Cardiac fibroblast (primary cell): ENCODE data around the gene RRP36.
A peak's percentile ranks its signal among the peaks of the same experiment; 100 is the strongest.

ENCODE experiments used
- DNase-seq, 2 donors: peaks; one replicate each; pipeline versions ENCODE4 v3.0.0 to v3.0.0-alpha.2; 2010; ENCODE audit warnings: low read depth in 2 of 2
- H3K4me3 ChIP-seq, 2 donors: replicated peaks in 1 of 2; 1 replicate in 1 of 2; 2 replicates in 1 of 2; pipeline ENCODE4 v1.5.1; 2011; ENCODE audit warnings: low read depth in 2 of 2, low read length in 2 of 2, mild to moderate bottlenecking in 2 of 2, moderate library complexity in 1 of 2
- CTCF ChIP-seq: IDR thresholded peaks from one replicate; pipeline ENCODE4 v1.5.1; 2011; ENCODE audit warnings: low read depth, mild to moderate bottlenecking, low read length, inconsistent platforms

The RRP36 gene

GRCh38 chr6:43016176-43016942 lies 5.1 kb upstream of the RRP36 start:
- no peak for TF ChIP-seq CTCF
- no peak overlapping the region for H3K4me3 ChIP-seq
- DNase-seq: no peak

GRCh38 chr6:43016943-43017334 lies 4.5 kb upstream of the RRP36 start:
- no peak for DNase-seq
- H3K4me3 ChIP-seq: no peak overlapping the region
- TF ChIP-seq CTCF: no peak

GRCh38 chr6:43019152-43019551 lies 2.3 kb upstream of the RRP36 start:
- no peak for TF ChIP-seq CTCF
- no peak for DNase-seq
- no peak overlapping the region for H3K4me3 ChIP-seq

GRCh38 chr6:43020052-43020705 lies 1.2 kb upstream of the RRP36 start:
- no peak overlapping the region for H3K4me3 ChIP-seq
- TF ChIP-seq CTCF: no peak
- no peak for DNase-seq

GRCh38 chr6:43020847-43021246 lies 576 bp upstream of the RRP36 start:
- peak overlapping the region in 1 of 2 donors; percentile 96 for H3K4me3 ChIP-seq
- DNase-seq: peak in 1 of 2 donors; percentile 24
- TF ChIP-seq CTCF: no peak

GRCh38 chr6:43024436-43024835 lies 3.0 kb downstream of the RRP36 start:
- no peak overlapping the region for H3K4me3 ChIP-seq
- TF ChIP-seq CTCF: no peak
- no peak for DNase-seq
